GM15510 (cell line): ENCODE measurements around the gene CINP.

ENCODE experiments used
- POLR2A ChIP-seq: IDR thresholded peaks from 3 replicates; pipeline ENCODE4 v1.6.1; 2011; ENCODE audit warnings: borderline replicate concordance; ENCODE audit not compliant: insufficient read length; ENCODE audit errors: extremely low read depth

CINP gene

GRCh38 chr14:102335163-102335562 is 27.5 kb downstream of the CINP start:
- TF ChIP-seq POLR2A, result no peak

DNA sequence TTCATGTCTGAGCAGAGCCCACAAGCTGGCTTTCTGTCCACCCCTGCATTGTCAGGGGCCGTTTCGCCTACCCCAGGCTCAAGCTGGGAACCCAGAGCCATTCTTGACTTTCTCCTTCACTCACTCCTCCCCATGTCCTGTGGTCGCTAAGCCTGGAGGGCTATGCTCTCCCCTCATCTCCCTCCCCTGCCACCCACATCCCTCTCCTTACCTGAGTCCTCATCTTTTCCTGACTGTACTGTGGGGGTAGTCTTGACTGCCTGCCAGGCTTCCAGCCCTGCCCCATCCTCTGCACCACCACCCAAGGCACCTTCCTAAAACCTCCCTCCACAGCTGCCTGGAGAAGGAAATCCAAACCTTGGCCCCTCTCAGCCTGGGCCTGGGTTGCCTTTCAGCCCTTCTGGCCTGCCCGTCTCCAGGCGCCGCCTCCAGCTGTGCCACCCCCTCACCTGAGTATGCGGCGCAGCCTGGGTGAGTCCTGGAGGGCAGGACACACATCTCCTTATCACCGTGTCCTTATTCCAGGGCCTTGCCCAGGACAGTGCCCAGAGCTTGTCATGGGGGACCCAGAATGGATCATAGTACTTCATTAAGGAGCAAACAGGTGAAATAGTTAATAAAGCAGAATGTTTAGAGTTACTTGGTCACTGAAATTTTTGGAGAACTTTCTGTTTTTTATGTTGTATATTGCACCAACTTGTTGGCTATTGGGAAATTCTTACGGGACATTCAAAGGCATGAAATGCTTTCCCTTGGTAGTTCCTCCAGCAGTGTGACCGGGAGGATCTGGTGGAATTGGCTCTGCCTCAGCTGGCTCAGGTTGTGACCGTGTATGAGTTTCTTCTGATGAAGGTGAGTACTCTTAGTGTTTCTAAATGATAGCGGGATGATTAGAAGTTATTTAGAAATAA is 28.6 kb downstream of the CINP start:
- no peak for TF ChIP-seq POLR2A

DNA sequence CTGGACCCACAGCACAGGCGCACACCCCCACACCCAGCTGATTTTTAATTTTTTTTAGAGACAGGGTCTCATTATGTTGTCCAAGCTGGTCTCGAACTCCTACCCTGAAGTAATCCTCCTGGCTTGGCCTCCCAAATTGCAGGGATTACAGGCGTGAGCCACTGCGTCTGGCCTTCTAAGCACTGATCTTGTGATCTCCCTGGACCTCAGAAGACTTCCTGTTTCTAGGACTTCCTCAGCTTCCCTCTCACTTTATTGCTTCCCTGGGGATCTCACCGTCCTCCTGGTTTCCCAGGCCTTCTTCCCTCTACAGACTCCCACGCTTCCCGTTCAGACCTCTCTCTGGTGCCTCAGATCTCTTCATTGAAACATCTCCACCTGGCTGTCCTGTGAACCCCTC is 29.3 kb downstream of the CINP start:
- TF ChIP-seq POLR2A, result no peak

DNA sequence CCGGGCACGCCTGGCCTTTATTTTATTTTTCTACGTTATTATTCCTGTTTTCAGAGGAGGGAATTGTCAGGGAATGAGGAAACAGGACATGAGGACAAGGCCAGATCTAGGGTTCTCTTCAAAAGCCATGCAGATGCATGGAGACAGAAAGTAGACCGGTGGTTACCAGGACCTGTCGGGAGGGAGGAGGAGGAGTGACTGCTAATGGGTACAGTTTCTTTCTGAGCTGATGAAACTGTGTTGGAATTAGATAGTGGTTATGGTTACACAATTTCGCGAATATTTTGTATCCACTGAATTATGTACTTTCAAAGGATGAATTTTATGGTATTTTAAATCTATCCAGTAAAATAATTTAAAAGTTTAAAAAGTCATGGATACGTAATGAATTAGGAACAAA is 31.9 kb downstream of the CINP start:
- no peak for TF ChIP-seq POLR2A

GRCh38 chr14:102326583-102326982 is 36.1 kb downstream of the CINP start:
- no peak for TF ChIP-seq POLR2A

GRCh38 chr14:102325791-102326345 is 36.8 kb downstream of the CINP start:
- no peak for TF ChIP-seq POLR2A

GRCh38 chr14:102323102-102323501 is 39.6 kb downstream of the CINP start:
- no peak for TF ChIP-seq POLR2A

DNA sequence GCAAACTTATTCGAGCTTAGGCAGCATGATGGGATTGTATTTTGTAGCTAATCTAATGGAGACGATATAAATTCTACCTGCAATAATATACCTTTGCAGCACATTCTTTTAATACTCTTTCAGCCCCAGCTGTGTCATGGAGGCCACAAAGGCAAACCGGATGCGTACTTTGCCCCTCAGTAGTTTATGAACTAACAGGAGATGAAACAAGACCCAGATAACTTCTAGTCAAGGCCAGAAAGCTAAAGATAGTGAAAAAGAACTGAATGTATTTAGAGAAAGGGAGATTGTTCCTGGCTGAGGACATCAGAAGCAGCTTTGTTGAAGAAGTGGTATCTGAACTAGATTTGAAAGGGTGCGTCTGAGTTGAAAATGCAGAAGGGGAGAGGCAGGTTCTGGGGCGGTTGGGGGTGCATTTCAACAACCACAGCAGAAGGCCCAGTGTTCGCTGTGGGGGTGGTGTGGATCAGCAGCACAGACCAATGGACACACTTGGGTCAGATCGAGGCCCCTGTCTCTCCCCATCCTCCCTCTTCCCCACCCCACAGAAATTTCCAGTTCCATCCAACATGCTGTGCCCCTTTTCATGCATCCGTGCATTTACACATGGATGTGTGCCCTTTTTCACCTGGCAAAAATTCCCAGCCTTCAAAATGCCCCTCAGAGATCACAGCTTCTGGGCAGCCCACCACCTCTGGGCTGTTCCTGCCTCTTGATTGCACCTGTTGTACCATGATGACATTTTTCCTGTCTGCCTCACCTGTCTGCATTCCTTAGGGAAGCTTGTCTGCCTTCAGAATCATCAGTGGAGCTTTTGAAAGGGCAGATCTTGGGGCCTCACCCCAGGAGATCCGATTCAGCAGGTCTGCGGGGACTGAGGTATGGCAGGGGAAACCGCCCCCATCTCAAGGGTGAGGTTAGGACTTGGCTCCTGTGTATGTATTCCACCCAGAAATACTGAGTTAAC is 41.0 kb downstream of the CINP start:
- no peak for TF ChIP-seq POLR2A

DNA sequence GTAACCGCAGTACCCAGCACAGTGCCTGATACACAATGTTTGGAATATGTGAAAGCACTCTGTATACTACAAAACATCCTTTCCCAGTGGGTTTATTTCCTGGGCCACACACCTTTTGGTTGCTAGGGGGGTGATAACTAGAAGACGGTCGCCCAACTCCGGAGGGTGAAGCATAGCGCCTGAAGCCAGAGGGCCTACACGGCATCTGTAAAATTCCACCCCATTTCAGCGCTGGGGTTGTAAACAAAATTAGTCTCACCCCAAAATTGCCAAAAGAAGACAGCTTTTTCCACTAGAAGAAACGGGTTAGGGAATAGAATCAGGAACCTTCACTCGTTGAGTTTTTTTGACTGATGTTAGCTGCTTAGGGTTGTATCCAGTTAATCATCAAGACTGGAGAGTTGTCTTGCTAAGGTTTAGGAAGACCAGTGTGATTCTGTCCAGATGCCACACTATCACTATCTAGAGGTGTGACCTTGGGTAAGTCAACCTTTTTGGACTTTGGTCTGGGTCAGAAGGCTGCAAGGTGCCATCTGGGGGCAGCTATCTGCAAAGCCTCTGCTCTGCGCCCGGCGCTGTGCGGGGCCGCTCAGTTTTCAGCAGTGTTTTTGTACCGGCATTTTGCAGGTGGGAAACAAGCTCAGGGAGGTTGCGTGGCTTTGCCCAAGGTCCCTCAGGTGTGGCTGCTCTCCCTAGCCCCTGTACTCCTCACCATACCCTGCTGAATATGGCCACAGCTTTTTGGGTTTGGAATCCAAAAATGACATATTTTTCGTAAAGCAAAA is 41.8 kb downstream of the CINP start:
- TF ChIP-seq POLR2A, result no peak

- TF ChIP-seq POLR2A, result no peak
Observed at GRCh38 chr14:102320033-102320660, 42.5 kb downstream of the CINP start.

DNA sequence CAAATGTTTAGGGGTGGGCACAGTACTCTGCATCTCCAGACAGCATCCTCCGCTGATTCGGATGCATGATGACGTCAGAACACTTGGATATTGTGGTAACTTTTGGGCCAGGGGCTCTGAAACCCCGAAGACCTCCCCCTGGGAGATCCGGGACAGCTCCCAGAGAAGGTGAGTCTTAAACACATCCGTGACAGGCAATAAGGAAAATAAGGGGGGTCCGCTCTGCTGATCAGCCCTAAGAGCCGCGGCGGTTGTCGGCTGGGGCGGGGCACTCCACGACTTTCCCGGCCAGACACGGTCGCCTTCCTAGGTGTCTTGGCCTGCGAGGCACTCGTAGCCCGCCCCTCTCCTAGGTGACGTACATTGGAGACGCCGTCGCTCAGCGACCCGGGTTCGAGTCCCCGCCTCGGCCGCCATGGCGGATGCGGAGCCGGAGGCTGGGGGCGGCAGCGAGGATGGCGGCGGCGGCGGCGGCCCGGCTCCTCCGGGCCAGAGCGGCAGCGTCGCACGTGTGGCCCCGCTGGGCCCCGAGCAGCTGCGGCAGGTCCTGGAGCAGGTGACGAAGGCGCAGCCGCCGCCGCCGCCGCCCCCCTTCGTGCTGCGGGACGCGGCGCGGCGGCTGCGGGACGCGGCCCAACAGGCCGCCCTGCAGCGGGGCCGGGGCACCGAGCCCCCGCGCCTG is 43.2 kb downstream of the CINP start, which contains the start of gene ZNF839:
Gene ZNF839 (plus strand): TSS at position 396 of the 682 bp plus-strand sequence. CDS start 20 bp downstream, at position 416.
- peak; percentile 47 for TF ChIP-seq POLR2A

- TF ChIP-seq POLR2A, result no peak
Observed at GRCh38 chr14:102318781-102319276, 43.9 kb downstream of the CINP start.

DNA sequence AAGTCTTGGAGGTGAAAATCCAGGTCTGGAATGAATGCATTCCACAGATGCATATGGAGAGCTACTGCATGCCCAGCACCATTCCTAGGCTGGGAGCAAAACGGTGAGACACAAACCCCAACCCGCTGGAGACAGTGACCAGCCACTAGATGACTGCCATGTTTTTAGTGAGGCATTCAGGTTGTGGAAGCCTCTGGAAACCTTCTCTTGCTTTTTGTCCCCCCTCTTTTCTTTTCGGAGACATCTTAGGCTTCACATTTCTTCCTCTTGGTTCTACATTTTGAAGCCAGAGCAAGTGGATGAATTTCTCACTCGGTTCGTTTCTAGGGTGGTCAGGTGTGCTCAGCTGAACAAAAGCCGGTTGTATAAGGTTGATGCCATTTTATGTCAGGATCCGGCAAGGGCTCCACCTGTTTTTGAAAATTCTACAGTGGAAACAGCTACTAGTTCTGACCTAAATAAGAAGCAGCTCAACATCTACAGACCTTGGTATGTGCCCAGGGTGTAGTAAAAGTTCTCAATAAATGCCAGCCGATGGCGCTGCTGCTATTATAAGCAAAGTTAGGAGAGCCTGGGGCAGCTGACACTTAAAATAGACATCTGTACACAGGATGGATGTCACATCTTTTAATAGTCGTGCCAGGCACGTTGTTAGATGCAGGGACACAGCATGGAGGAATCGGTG is 45.0 kb downstream of the CINP start:
- TF ChIP-seq POLR2A, result no peak
